Keratinocyte (primary cell): ENCODE measurements around the gene FAM219B. TPM values are rescaled to one million over a fixed set of nuclear protein-coding genes. Genes with fewer than 3 reads are reported as not detected.
"Not testable (repeated sequence)": the region's sequence is repeated elsewhere in the genome, so short reads cannot be mapped to it uniquely, and the experiment has no call there.

Source experiments
- DNase-seq: peaks from one replicate; pipeline ENCODE4 v3.0.0-alpha.2; 2011; ENCODE audit warnings: low read depth, missing footprints, low spot score
- FAIRE-seq: peaks from 2 replicates; lab custom pipeline; 2011; peaks lifted over from hg19 to GRCh38; lab: Jason Lieb, UNC
- H2AFZ ChIP-seq: 2 replicates; pipeline ENCODE4 v1.6.0; 2012; ENCODE audit warnings: low read length, control low read depth, inconsistent platforms; ENCODE audit not compliant: control insufficient read depth
- H3K27ac ChIP-seq: 2 replicates; pipeline ENCODE4 v1.5.1; 2011; ENCODE audit warnings: low read length; ENCODE audit not compliant: control insufficient read depth, insufficient read depth
- H3K27me3 ChIP-seq: 3 replicates; pipeline ENCODE4 v1.6.0; 2011; ENCODE audit warnings: low read length; ENCODE audit not compliant: control insufficient read depth, insufficient read depth; ENCODE audit errors: extremely low read depth
- H3K36me3 ChIP-seq, 2 experiments: 2 replicates in 1 of 2; 3 replicates in 1 of 2; pipeline ENCODE4 v1.5.1; 2011; ENCODE audit warnings: low read length in 2 of 2, mild to moderate bottlenecking in 1 of 2; ENCODE audit not compliant: control insufficient read depth in 2 of 2, insufficient read depth in 2 of 2; ENCODE audit errors: extremely low read depth in 1 of 2
- H3K4me1 ChIP-seq: 3 replicates; pipeline ENCODE4 v1.5.1; 2011; ENCODE audit warnings: low read length; ENCODE audit not compliant: control insufficient read depth, insufficient read depth; ENCODE audit errors: extremely low read depth
- H3K4me2 ChIP-seq: 3 replicates; pipeline ENCODE4 v1.6.0; 2011; ENCODE audit warnings: low read depth, low read length; ENCODE audit not compliant: control insufficient read depth, insufficient read depth; ENCODE audit errors: extremely low read depth
- H3K4me3 ChIP-seq, 3 experiments: fragments of 200-600 bp in 1 of 3; sonication (generic) in 1 of 3; 2 replicates in 2 of 3; 3 replicates in 1 of 3; pipeline ENCODE4 v1.5.1; 2011 to 2016; ENCODE audit warnings: low read length in 3 of 3, mild to moderate bottlenecking in 3 of 3, control low read depth in 2 of 3, inconsistent platforms in 1 of 3, low read depth in 1 of 3, mixed read lengths in 1 of 3, mixed run types in 1 of 3, moderate library complexity in 1 of 3; ENCODE audit not compliant: control insufficient read depth in 2 of 3, insufficient read depth in 2 of 3; ENCODE audit errors: extremely low read depth in 1 of 3
- H3K79me2 ChIP-seq: 2 replicates; pipeline ENCODE4 v1.6.0; 2012; ENCODE audit warnings: low read length; ENCODE audit not compliant: control insufficient read depth, insufficient read depth
- H3K9ac ChIP-seq: 3 replicates; pipeline ENCODE4 v1.6.0; 2011; ENCODE audit warnings: low read length; ENCODE audit not compliant: control insufficient read depth, insufficient read depth; ENCODE audit errors: extremely low read depth
- H3K9me1 ChIP-seq: 3 replicates; pipeline ENCODE4 v1.6.0; 2011; ENCODE audit warnings: low read length; ENCODE audit not compliant: control insufficient read depth, insufficient read depth; ENCODE audit errors: extremely low read depth
- H3K9me3 ChIP-seq: 2 replicates; pipeline ENCODE4 v1.5.1; 2012; ENCODE audit warnings: low read depth, low read length; ENCODE audit not compliant: control insufficient read depth
- H4K20me1 ChIP-seq: 3 replicates; pipeline ENCODE4 v1.6.0; 2011; ENCODE audit warnings: low read length; ENCODE audit not compliant: control insufficient read depth, insufficient read depth; ENCODE audit errors: extremely low read depth
- EZH2 ChIP-seq: IDR thresholded peaks from one replicate; pipeline ENCODE4 v1.6.1; 2012; ENCODE audit warnings: inconsistent platforms, mild to moderate bottlenecking, low read length, moderate library complexity
- dilution Hi-C: fragments of 300-500 bp; cut with MboI; formaldehyde crosslinking; loops from one replicate; pipeline ENCODE4 v1.7.0; 2020; ENCODE audit warnings: low sequenced_read_pairs; ENCODE audit not compliant: extremely low pct_ligation_motif_present
- polyA plus RNA-seq, 5 experiments: library from polyadenylated mRNA; depleted of rRNA in 3 of 5; stranded (reverse) in 3 of 5; stranded (forward) in 1 of 5; unstranded in 1 of 5; fragments of >200 nt; gene quantifications; 1 replicate in 1 of 5; 2 replicates in 3 of 5; 3 replicates in 1 of 5; pipeline versions ENCODE4 v1.2.1 to v1.2.3, GENCODE V29; 2011 to 2012; ENCODE audit warnings: missing spikeins in 2 of 5, low read depth in 1 of 5, low replicate concordance in 1 of 5
- TF ChIP-seq, protein P1 (sequence below), 3 experiments: IDR thresholded peaks in 1 of 3; conservative IDR thresholded peaks in 1 of 3; optimal IDR thresholded peaks in 1 of 3; 2 replicates in 2 of 3; 3 replicates in 1 of 3; pipeline versions ENCODE3 to v1.5.1; 2011; ENCODE audit warnings: low read length in 3 of 3, mild to moderate bottlenecking in 3 of 3, moderate library complexity in 2 of 3, control low read depth in 1 of 3, inconsistent platforms in 1 of 3; ENCODE audit not compliant: insufficient read depth in 2 of 3; ENCODE audit errors: extremely low read depth in 1 of 3

Gene FAM219B
- polyA plus RNA-seq, 1 donor (not counting 4 experiments of a cell fraction or from before 2014, with no cell fraction given) = 45.4 TPM

DNA sequence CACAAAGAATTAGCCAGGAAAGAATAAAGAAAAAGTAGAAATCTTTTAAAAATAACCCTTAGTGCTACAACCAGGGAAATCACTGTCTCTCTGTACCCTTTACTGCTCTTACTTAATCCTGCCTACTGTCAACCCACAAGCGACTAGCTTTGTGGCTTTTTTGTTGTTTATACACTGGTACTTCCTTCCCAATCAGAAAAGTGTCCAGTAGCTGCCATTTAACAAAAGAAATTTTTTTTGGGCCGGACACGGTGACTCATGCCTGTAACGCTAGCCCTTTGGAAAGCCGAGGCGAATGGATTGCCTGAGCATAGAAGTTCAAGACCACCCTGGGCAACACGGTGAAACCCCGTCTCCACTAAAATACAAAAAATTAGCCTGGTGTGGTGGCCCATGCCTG lies 13.8 kb upstream of the FAM219B start:
- Histone ChIP-seq H3K36me3 (peaks cover 16 to 26% of the 10 kb centered on the region in 2 experiments), H4K20me1 (no peaks in the 10 kb centered on the region), H3K27me3 (no peaks in the 10 kb centered on the region), H3K27ac (no peak overlapping the region), H3K79me2 (no peaks in the 10 kb centered on the region), H2AFZ (no peak overlapping the region), H3K4me2 (no peak overlapping the region), H3K9me1 (no peaks in the 10 kb centered on the region), H3K9me3 (no peaks in the 10 kb centered on the region), H3K9ac (no peak overlapping the region), H3K4me1 (no peaks in the 10 kb centered on the region), H3K4me3 (no peak overlapping the region)
- FAIRE-seq (no peak), DNase-seq (no peak)
- dilution Hi-C loops = no loop called here
- TF ChIP-seq EZH2 = no peak
- TF ChIP-seq, protein P1, sequence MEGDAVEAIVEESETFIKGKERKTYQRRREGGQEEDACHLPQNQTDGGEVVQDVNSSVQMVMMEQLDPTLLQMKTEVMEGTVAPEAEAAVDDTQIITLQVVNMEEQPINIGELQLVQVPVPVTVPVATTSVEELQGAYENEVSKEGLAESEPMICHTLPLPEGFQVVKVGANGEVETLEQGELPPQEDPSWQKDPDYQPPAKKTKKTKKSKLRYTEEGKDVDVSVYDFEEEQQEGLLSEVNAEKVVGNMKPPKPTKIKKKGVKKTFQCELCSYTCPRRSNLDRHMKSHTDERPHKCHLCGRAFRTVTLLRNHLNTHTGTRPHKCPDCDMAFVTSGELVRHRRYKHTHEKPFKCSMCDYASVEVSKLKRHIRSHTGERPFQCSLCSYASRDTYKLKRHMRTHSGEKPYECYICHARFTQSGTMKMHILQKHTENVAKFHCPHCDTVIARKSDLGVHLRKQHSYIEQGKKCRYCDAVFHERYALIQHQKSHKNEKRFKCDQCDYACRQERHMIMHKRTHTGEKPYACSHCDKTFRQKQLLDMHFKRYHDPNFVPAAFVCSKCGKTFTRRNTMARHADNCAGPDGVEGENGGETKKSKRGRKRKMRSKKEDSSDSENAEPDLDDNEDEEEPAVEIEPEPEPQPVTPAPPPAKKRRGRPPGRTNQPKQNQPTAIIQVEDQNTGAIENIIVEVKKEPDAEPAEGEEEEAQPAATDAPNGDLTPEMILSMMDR (optimal IDR thresholded peaks at IDR 0.05 in 1 of 3, IDR thresholded peaks at IDR 0.05 in 1 of 3, conservative IDR thresholded peaks at IDR 0.05 in 1 of 3; ENCODE audit: extremely low read depth in 1 of 3, insufficient read depth in 2 of 3, low read length in 3 of 3) = no peak

DNA sequence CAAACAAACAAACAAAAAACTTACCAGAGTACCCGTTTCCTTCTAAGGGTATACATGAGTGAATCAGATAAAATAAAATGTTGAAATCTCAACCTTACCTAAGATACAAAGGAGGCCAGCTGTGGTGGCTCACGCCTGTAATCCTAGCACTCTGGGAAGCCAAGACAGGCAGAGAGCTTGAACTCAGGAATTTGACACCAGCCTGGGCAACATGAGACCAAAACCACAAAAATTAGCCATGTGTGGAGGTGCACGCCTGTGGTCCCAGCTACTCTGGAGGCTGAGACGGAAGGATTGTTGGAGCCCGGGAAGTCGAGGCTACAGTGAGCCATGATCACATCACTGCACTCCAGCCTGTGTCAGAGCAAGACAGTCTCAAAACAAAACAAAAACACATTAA lies 11.0 kb upstream of the FAM219B start:
- Histone ChIP-seq H3K4me1 (no peaks in the 10 kb centered on the region), H3K9me1 (no peaks in the 10 kb centered on the region), H3K4me3 (no peak overlapping the region), H3K9me3 (no peaks in the 10 kb centered on the region), H2AFZ (no peak overlapping the region), H3K9ac (no peak overlapping the region), H4K20me1 (no peaks in the 10 kb centered on the region), H3K4me2 (no peak overlapping the region), H3K79me2 (no peaks in the 10 kb centered on the region), H3K36me3 (peaks cover 24 to 25% of the 10 kb centered on the region in 2 experiments), H3K27ac (no peak overlapping the region), H3K27me3 (no peaks in the 10 kb centered on the region)
- DNase-seq = no peak
- FAIRE-seq = no peak
- dilution Hi-C loops = no loop called here
- TF ChIP-seq, protein P1 (optimal IDR thresholded peaks at IDR 0.05 in 1 of 3, IDR thresholded peaks at IDR 0.05 in 1 of 3, conservative IDR thresholded peaks at IDR 0.05 in 1 of 3; ENCODE audit: extremely low read depth in 1 of 3, insufficient read depth in 2 of 3, low read length in 3 of 3) = no peak
- TF ChIP-seq EZH2 = no peak

DNA sequence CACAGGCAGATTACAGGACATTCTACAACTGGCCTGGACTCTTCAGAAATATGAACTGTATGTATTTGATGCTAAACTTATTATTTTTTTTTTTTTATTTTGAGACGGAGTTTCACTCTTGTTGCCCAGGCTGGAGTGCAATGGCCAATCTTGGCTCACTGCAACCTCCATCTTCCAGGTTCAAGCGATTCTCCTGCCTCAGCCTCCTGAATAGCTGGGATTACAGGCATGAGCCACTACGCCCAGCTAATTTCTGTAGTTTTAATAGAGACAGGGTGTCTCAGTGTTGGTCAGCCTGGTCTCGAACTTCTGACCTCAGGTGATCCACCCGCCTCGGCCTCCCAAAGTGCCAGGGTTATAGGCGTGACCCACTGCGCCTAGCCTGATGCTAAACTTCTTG lies 7.1 kb upstream of the FAM219B start:
- H3K4me3 ChIP-seq, H3K4me2 ChIP-seq, H3K27me3 ChIP-seq, DNase-seq, H2AFZ ChIP-seq, H3K4me1 ChIP-seq, H4K20me1 ChIP-seq, H3K9ac ChIP-seq, dilution Hi-C loops, FAIRE-seq, H3K9me1 ChIP-seq, H3K9me3 ChIP-seq, H3K79me2 ChIP-seq, H3K27ac ChIP-seq: not testable (repeated sequence)
- peaks cover 15 to 32% of the 10 kb centered on the region in 2 experiments for H3K36me3 ChIP-seq
